Activated naive CD4-positive, alpha-beta T cell treated with anti-CD3 and anti-CD28 coated beads, Interleukin-2, amount 10 ng/mL, durations not matched to agents 7 days and 5 days (primary cell): ENCODE data around the gene PROSER1.

Experiments used
- CTCF ChIA-PET: fragments of 350-600 bp; sonication (Branson Sonifier 250); formaldehyde crosslinking; loops from one replicate; lab custom pipeline; 2021; ENCODE audit warnings: antibody characterized with exemption; lab: Charles Lee
- DNase-seq: peaks from one replicate; pipeline ENCODE4 v3.0.0-alpha.2; 2020
- H3K27ac Mint-ChIP-seq: one replicate; pipeline ENCODE4 v1.8.0; 2021; ENCODE audit warnings: mild to moderate bottlenecking, moderate library complexity, mixed read lengths
- H3K27me3 Mint-ChIP-seq: one replicate; pipeline ENCODE4 v1.8.0; 2021; ENCODE audit warnings: mild to moderate bottlenecking, mixed read lengths
- H3K36me3 Mint-ChIP-seq: one replicate; pipeline ENCODE4 v1.8.0; 2021; ENCODE audit warnings: mixed read lengths
- H3K4me1 Mint-ChIP-seq: one replicate; pipeline ENCODE4 v1.8.0; 2021; ENCODE audit warnings: mixed read lengths
- H3K4me3 Mint-ChIP-seq: one replicate; pipeline ENCODE4 v1.8.0; 2021; ENCODE audit warnings: mild to moderate bottlenecking, moderate library complexity, mixed read lengths
- H3K9me3 Mint-ChIP-seq: one replicate; pipeline ENCODE4 v1.8.0; 2021; ENCODE audit warnings: mixed read lengths

The PROSER1 gene

GRCh38 chr13:38960175-38960574 is 77.7 kb downstream of the PROSER1 start:
- no peaks in the 10 kb centered on the region for H3K9me3 Mint-ChIP-seq
- no peaks in the 10 kb centered on the region for H3K27me3 Mint-ChIP-seq
- no peaks in the 10 kb centered on the region for H3K4me1 Mint-ChIP-seq
- no peaks in the 10 kb centered on the region for H3K36me3 Mint-ChIP-seq
- no peak overlapping the region for H3K4me3 Mint-ChIP-seq
- CTCF ChIA-PET: no interaction called here
- DNase-seq: no peak
- H3K27ac Mint-ChIP-seq: no peak overlapping the region
